ENCODE data around the gene PTPRM.

DNA sequence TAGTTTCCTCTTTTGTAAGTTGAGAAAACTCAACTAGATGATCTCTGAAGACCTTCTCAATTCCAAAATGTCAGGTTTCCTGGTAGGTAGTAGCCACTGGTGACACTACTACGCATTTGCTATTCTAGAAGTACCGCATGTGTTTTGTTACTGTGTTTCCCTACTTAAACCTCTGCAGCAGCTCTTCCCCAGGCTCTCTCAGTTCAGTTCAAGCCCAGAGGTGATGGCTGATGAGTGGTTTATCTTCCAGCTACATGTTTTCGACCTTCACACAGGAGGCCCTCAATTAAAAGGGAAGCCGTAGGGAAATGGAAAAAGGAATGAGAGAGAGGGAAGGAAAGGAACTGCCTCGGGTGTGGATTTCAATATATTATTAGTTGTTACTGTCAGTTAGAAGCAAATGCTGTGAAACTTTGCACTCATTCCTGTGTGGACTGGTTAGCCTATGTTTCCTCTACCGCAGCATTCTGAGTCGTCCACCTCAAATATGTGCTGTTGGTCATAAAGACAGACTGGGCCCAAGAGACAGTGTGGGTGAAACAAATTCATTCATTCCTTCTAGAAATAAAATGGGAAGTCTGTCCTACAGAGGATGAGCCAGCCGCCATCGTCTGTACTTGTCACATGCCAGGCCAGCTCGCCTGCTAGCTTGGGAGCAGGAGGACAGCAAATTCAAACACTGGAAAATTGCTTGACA lies 586.9 kb downstream of the PTPRM start:
- TF ChIP-seq, protein P1, sequence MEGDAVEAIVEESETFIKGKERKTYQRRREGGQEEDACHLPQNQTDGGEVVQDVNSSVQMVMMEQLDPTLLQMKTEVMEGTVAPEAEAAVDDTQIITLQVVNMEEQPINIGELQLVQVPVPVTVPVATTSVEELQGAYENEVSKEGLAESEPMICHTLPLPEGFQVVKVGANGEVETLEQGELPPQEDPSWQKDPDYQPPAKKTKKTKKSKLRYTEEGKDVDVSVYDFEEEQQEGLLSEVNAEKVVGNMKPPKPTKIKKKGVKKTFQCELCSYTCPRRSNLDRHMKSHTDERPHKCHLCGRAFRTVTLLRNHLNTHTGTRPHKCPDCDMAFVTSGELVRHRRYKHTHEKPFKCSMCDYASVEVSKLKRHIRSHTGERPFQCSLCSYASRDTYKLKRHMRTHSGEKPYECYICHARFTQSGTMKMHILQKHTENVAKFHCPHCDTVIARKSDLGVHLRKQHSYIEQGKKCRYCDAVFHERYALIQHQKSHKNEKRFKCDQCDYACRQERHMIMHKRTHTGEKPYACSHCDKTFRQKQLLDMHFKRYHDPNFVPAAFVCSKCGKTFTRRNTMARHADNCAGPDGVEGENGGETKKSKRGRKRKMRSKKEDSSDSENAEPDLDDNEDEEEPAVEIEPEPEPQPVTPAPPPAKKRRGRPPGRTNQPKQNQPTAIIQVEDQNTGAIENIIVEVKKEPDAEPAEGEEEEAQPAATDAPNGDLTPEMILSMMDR (IDR thresholded peaks at IDR 0.05; ENCODE audit: low read length) = no peak
- no peak for TF ChIP-seq EZH2phosphoT487 (IDR thresholded peaks at IDR 0.05; ENCODE audit: low read length)
- TF ChIP-seq EZH2 (optimal IDR thresholded peaks at IDR 0.05; ENCODE audit: low read depth, low read length) = no peak
